ENCODE data around the gene TMEM39B. TPM values are rescaled to one million over a fixed set of nuclear protein-coding genes. Genes with fewer than 3 reads are reported as not detected.

The TMEM39B gene
- total and polyA plus RNA-seq, 2 donors (not counting 1 experiment from before 2014, with no cell fraction given) = 7.9 to 11.1 TPM

DNA sequence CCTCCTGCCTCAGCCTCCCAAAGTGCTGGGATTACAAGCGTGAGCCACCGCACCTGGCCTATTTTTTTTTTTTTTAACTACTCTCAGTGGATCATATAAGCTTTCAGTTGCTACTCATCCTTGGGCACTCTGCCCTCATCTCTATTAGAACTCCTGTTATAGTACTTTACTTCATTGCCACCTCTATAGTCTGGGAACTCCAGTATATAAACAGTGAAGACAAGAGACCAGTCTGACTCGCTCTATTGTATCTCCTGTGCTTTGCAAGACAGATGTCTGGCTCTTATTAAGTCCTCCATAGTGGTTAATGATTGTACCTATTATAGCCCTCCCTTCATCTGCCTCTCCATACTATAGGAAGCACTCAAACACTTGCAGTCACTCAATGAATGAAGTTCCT lies 44.0 kb upstream of the TMEM39B start:
- TF ChIP-seq, protein P1, sequence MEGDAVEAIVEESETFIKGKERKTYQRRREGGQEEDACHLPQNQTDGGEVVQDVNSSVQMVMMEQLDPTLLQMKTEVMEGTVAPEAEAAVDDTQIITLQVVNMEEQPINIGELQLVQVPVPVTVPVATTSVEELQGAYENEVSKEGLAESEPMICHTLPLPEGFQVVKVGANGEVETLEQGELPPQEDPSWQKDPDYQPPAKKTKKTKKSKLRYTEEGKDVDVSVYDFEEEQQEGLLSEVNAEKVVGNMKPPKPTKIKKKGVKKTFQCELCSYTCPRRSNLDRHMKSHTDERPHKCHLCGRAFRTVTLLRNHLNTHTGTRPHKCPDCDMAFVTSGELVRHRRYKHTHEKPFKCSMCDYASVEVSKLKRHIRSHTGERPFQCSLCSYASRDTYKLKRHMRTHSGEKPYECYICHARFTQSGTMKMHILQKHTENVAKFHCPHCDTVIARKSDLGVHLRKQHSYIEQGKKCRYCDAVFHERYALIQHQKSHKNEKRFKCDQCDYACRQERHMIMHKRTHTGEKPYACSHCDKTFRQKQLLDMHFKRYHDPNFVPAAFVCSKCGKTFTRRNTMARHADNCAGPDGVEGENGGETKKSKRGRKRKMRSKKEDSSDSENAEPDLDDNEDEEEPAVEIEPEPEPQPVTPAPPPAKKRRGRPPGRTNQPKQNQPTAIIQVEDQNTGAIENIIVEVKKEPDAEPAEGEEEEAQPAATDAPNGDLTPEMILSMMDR (conservative IDR thresholded peaks at IDR 0.05 in 1 of 2, IDR thresholded peaks at IDR 0.05 in 1 of 2; ENCODE audit: low read depth in 1 of 2, low read length in 2 of 2) = no peak
- TF ChIP-seq EZH2 (IDR thresholded peaks at IDR 0.05; ENCODE audit: low read length, missing control alignments) = no peak

DNA sequence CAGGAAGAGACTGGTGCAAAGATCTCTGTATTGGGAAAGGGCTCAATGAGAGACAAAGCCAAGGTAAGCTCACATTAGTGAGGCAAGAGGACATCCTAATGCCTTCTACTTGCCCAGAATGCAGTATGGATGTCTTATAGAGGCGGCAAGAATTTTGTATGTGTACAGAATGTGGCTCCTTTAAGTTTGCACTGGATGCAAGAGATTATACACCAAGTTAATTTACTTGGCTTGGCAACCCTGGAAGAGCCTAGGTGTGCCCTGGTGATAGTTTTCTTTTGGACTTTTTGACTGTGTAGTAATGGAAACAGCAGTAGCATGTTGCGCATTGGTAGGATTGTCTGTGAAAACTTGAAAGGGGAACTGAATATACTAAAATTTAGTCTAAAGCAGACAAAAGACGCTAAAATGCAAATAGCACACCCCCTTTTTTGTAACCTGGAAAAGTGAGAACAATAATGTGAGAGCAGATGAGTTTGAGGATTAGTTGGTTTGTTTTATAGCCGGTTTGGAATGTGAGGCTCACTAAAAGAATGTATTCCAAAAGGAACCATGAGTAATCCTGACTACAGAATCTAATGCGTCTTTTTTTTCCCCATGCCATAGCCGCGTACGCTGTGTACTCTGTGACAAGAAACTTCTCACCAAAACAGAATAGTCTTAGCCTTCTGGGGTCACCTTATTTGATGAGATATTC lies 41.0 kb upstream of the TMEM39B start:
- H3K4me2 ChIP-seq (ENCODE audit: extremely low read depth, insufficient read depth, low read length) = no peak overlapping the region
- no peak for TF ChIP-seq EZH2 (IDR thresholded peaks at IDR 0.05; ENCODE audit: low read length, missing control alignments)
- TF ChIP-seq, protein P1 (conservative IDR thresholded peaks at IDR 0.05 in 1 of 2, IDR thresholded peaks at IDR 0.05 in 1 of 2; ENCODE audit: low read depth in 1 of 2, low read length in 2 of 2) = no peak
- peaks cover 6% of the 10 kb centered on the region for H3K4me1 ChIP-seq (ENCODE audit: control insufficient read depth, extremely low read depth, insufficient read depth, low read length)
- H3K27ac ChIP-seq (ENCODE audit: insufficient read depth, low read length) = no peak overlapping the region
- no peak overlapping the region for H2AFZ ChIP-seq (ENCODE audit: low read length)
- DNase-seq (ENCODE audit: low read depth in 2 of 2) = peak; percentile 49 to 77
- H4K20me1 ChIP-seq (ENCODE audit: control insufficient read depth, extremely low read depth, insufficient read depth, low read length) = peaks cover 2% of the 10 kb centered on the region
- peaks cover 92% of the 10 kb centered on the region for H3K79me2 ChIP-seq (ENCODE audit: control insufficient read depth, insufficient read depth, low read length)
- peaks cover 11% of the 10 kb centered on the region for H3K36me3 ChIP-seq (ENCODE audit: control insufficient read depth, insufficient read depth, low read length)
- no peaks in the 10 kb centered on the region for H3K9me3 ChIP-seq (ENCODE audit: control insufficient read depth, insufficient read depth, low read depth, low read length)
- H3K4me3 ChIP-seq (replicated peaks in 1 of 4; ENCODE audit: control extremely low read depth in 1 of 4, insufficient read depth in 1 of 4, low read depth in 3 of 4, low read length in 4 of 4) = no peak overlapping the region
- H3K9ac ChIP-seq (ENCODE audit: insufficient read depth, low read length) = no peak overlapping the region
- H3K27me3 ChIP-seq (ENCODE audit: control insufficient read depth, insufficient read depth, low read length) = no peaks in the 10 kb centered on the region

More for the DNA sequence above, 44.0 kb upstream of the TMEM39B start:
- Histone ChIP-seq H3K27me3 (ENCODE audit: control insufficient read depth, insufficient read depth, low read length) (no peaks in the 10 kb centered on the region), H3K4me1 (ENCODE audit: control insufficient read depth, extremely low read depth, insufficient read depth, low read length) (peaks cover 6% of the 10 kb centered on the region), H3K4me2 (ENCODE audit: extremely low read depth, insufficient read depth, low read length) (no peak overlapping the region), H2AFZ (ENCODE audit: low read length) (no peak overlapping the region), H3K4me3 (replicated peaks in 1 of 4; ENCODE audit: control extremely low read depth in 1 of 4, insufficient read depth in 1 of 4, low read depth in 3 of 4, low read length in 4 of 4) (no peak overlapping the region), H3K9ac (ENCODE audit: insufficient read depth, low read length) (no peak overlapping the region), H3K36me3 (ENCODE audit: control insufficient read depth, insufficient read depth, low read length) (peaks cover 9% of the 10 kb centered on the region), H3K79me2 (ENCODE audit: control insufficient read depth, insufficient read depth, low read length) (peaks cover 97% of the 10 kb centered on the region), H3K9me3 (ENCODE audit: control insufficient read depth, insufficient read depth, low read depth, low read length) (no peaks in the 10 kb centered on the region), H3K27ac (ENCODE audit: insufficient read depth, low read length) (no peak overlapping the region), H4K20me1 (ENCODE audit: control insufficient read depth, extremely low read depth, insufficient read depth, low read length) (peaks cover 2% of the 10 kb centered on the region)
- peak in 1 of 2 donors; percentile 36 for DNase-seq (ENCODE audit: low read depth in 2 of 2)

DNA sequence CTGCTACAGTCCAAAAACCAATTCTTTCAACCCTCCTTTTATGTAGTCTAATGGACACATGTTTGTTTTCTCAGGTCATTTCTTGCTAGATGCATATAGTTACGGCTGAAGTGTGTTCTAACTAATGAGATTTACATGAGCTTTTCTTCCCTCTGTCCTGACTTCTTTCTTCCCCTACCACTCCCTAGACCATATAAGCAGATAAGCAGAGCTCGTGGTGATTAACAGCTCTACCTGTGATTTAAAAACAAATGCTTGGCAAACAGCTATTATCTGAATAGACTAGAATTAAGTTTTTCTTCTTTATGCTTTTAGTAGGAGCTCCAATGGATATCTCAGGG lies 40.5 kb upstream of the TMEM39B start:
- Histone ChIP-seq H3K4me3 (replicated peaks in 1 of 4; ENCODE audit: control extremely low read depth in 1 of 4, insufficient read depth in 1 of 4, low read depth in 3 of 4, low read length in 4 of 4) (no peak overlapping the region), H3K27me3 (ENCODE audit: control insufficient read depth, insufficient read depth, low read length) (no peaks in the 10 kb centered on the region), H3K4me2 (ENCODE audit: extremely low read depth, insufficient read depth, low read length) (no peak overlapping the region), H3K9ac (ENCODE audit: insufficient read depth, low read length) (no peak overlapping the region), H4K20me1 (ENCODE audit: control insufficient read depth, extremely low read depth, insufficient read depth, low read length) (peaks cover 2% of the 10 kb centered on the region), H3K79me2 (ENCODE audit: control insufficient read depth, insufficient read depth, low read length) (peaks cover 92% of the 10 kb centered on the region), H3K27ac (ENCODE audit: insufficient read depth, low read length) (no peak overlapping the region), H2AFZ (ENCODE audit: low read length) (no peak overlapping the region), H3K9me3 (ENCODE audit: control insufficient read depth, insufficient read depth, low read depth, low read length) (no peaks in the 10 kb centered on the region), H3K4me1 (ENCODE audit: control insufficient read depth, extremely low read depth, insufficient read depth, low read length) (peaks cover 6% of the 10 kb centered on the region), H3K36me3 (ENCODE audit: control insufficient read depth, insufficient read depth, low read length) (peaks cover 11% of the 10 kb centered on the region)
- no peak for DNase-seq (ENCODE audit: low read depth in 2 of 2)
- TF ChIP-seq EZH2 (IDR thresholded peaks at IDR 0.05; ENCODE audit: low read length, missing control alignments) = no peak
- TF ChIP-seq, protein P1 (conservative IDR thresholded peaks at IDR 0.05 in 1 of 2, IDR thresholded peaks at IDR 0.05 in 1 of 2; ENCODE audit: low read depth in 1 of 2, low read length in 2 of 2) = no peak
